HG03135 (cell line): ENCODE results near the gene ZBTB12.
"Not testable (repeated sequence)": the region's sequence is repeated elsewhere in the genome, so short reads cannot be mapped to it uniquely, and the experiment has no call there.

ENCODE experiments used
- ATAC-seq: cut with Tn5 transposase; IDR thresholded peaks from one replicate; pipeline ENCODE4 v1.9.1; 2021; ENCODE audit warnings: mild to moderate bottlenecking, moderate library complexity; ENCODE audit not compliant: unreplicated experiment

The ZBTB12 gene

DNA sequence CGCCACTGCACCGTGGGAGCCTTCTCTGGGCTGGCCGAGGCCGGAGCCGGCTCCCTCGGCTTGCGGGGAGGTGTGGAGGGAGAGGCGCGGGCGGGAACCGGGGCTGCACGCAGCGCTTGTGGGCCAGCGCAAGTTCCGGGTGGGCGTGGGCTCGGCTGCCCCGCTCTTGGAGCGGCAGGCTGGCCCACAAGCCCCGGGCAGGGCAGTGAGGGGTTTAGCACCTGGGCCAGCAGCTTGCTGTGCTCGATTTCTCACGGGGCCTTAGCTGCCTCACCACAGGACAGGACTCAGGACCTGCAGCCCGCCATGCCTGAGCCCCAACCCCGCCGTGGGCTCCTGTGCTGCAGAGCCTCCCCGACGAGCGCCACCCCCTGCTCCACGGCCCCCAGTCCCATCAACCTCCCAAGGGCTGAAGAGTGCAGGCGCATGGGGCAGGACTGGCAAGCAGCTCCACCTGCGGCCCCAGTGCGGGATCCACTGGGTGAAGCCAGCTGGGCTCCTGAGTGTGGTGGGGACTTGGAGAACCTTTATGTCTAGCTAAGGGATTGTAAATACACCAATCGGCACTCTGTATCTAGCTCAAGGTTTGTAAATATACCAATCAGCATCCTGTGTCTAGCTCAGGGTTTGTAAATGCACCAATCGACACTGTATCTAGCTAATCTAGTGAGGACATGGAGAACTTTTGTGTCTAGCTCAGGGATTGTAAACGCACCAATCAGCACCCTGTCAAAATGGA, 49.7 kb downstream of the ZBTB12 start:
- not testable (repeated sequence) for ATAC-seq

DNA sequence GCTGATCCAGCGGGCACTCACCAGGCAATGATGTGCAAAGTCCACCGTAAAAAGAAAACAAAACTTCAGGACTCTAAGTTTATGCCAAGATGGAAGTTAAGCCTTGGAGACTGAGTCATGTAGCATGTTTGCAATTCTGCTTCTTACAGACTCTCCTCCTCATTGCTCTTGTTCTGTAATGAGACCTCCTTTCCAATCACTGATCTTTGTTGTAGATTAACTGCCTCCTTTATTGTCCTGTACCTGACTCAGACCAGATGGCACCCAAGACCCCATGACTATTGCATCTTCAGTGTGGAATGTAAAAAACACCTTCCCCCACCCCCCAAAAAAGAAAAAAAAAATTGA, 50.4 kb downstream of the ZBTB12 start:
- no peak for ATAC-seq

DNA sequence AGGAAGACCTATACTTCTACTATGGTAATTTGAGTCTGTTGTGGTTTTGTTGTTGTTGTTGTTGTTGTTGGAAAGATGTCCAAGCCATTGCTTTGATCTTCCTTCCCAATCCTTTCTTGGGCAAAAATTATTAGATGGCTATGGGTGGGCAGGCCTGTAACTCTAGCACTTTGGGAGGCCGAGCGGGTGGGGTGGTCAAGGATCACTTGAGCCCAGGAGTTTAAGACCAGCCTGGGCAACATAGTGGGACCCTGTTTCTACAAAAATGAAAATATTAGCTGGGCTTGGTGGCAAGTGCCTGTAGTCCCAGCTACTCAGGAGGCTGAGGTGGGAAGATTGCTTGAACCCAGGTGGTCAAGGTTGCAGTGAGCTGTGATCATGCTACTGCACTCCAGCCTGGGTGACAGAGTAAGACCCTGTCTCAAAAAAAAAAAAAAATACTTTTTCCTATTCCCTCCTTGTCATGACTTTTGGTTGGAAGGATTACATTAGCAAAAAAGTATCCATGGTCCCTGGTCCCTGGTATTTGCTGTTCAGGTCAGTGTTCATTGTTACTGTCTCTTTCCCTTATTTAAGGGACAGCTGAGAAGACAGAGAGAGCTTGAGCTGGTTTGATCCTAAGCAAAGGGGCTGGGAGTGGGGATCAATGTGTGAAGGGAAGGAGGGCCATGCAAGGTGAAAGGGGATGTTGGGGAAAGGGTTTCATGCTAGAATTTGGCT, 51.0 kb downstream of the ZBTB12 start:
- no peak for ATAC-seq
